ENCODE results near the gene LMBR1.

LMBR1 gene

GRCh38 chr7:156691764-156692163, 201.2 kb downstream of the LMBR1 start:
- DNase-seq (ENCODE audit: low spot score), result no peak

DNA sequence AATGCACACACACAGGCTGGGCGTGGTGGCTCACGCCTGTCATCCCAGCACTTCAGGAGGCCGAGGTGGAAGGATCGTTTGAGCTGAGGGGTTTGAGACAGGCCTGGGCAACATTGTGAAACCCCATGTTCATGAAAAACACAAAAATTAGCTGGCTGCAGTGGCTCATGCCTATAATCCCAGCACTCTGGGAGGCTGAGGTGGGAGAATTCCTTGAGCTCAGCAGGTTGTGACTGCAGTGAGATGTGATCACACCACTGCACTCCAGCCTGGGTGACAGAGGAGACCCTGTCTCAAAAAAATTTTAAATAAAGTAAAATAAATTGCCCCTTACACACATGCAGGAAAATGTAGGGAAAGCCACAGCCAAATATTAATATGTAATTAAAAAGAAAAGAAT, 208.3 kb downstream of the LMBR1 start:
- DNase-seq (ENCODE audit: low spot score), result no peak

GRCh38 chr7:156684251-156684650, 208.7 kb downstream of the LMBR1 start:
- DNase-seq (ENCODE audit: low spot score), result no peak

- DNase-seq (ENCODE audit: low spot score), result no peak
These were observed 210.1 kb downstream of the LMBR1 start for GRCh38 chr7:156682928-156683327.

- no peak for DNase-seq (ENCODE audit: low spot score)
These were observed 212.7 kb downstream of the LMBR1 start for GRCh38 chr7:156680281-156680680.

GRCh38 chr7:156677374-156678054, 215.5 kb downstream of the LMBR1 start:
- no peak for DNase-seq (ENCODE audit: low spot score)

GRCh38 chr7:156676263-156676662, 216.7 kb downstream of the LMBR1 start:
- no peak for DNase-seq (ENCODE audit: low spot score)

DNA sequence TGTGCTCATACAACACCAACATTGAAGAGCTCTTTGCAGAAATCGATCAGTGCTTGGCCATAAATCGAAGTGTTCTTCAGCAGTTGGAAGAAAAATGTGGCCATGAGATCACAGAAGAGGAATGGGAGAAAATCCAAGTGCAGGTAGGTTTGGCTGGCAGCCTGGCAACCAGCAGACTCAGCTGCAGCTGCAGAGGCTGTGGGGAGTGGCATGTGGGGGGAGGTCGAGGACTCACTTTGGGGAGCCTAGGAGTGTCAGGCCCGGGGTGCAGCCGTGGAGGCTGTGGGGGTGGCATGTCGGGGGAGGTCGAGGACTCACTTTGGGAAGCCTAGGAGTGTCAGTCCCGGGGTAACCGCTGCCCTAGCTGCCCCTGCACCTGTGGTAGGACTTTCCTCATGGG, 217.3 kb downstream of the LMBR1 start:
- no peak for DNase-seq (ENCODE audit: low spot score)

DNA sequence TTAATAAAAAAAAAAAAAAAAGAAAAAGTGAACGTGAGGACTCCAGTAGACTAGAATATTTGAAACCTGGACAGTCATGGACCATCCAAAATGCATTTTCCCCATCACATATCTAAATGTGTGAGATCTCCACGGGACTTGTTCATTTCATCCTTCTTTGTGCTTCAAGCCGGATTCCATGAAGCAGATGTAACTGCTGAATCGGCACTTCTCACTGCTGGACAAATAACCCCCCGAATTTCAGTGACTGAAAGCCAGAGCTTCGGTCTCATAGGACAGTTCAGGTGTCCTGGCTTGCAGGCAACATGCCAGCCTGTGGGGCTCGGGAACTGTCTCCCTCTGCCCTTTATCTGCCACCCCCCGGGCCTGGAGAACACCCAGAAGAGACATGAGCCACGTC, 219.1 kb downstream of the LMBR1 start:
- DNase-seq (ENCODE audit: low spot score), result no peak

DNA sequence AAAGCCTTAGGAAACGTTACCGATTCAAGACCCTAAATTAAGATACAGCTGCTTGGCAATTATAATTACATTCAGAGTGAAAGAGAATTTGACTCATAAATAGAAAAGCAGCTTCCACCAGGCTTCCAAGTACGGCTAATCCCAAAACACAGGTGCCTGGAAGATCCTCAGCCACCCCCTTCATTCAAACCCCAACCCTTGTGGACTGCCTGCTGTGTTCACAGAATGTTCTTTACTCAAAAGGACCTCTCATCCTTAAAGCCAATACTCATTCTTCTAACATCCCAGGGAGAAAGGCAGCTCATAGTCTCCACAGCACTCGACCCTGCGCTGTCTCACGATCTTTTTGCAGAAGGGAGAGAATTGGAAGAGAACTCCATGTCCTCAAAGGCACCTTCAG, 219.5 kb downstream of the LMBR1 start:
- DNase-seq (ENCODE audit: low spot score), result no peak

GRCh38 chr7:156669035-156669828, 223.8 kb downstream of the LMBR1 start:
- no peak for DNase-seq (ENCODE audit: low spot score)

DNA sequence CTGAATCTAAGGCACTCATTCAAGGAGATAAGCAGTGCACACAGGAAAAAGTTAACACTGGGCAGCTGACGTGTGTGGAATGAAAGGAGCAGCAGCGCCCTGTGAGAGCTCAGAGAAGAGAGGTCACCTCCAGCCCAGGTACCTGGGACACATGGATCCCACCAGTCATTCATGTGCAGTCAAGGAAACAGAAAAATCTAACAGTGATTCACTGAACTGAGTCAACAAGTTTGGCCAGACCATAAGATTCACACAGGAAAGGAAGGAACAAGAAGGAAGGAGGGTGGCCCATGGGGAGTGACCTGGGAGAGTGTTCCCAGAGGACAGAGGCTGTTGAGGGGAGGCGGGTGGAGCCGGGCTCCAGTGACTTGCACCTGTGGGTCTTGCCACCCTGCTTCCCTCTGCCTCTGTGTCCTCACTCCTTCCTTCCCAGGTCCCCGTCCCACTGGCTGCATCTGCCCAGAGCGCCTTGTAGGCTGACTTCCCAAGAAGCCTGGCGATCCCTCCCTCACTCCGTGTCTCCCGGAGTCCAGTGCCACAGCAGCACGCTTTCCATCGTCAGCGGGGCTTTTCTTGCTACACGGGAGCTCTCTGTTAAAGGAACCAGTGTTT, 224.7 kb downstream of the LMBR1 start:
- DNase-seq (ENCODE audit: low spot score), result no peak

DNA sequence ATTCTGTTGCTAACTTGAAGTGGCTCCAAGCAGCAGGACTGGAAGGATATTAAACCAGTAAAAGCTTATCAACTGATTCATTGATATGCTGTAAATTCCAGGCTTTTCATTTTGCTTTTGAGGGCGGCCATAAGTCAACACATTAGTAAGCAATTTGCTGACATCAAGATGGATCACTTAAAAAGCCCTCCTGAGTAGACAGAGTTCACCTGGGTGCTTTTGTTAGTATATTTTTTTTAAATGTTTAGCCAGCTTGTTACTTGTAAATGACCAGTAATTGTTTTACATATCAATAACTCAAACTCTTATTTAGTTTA, 225.9 kb downstream of the LMBR1 start:
- no peak for DNase-seq (ENCODE audit: low spot score)

DNA sequence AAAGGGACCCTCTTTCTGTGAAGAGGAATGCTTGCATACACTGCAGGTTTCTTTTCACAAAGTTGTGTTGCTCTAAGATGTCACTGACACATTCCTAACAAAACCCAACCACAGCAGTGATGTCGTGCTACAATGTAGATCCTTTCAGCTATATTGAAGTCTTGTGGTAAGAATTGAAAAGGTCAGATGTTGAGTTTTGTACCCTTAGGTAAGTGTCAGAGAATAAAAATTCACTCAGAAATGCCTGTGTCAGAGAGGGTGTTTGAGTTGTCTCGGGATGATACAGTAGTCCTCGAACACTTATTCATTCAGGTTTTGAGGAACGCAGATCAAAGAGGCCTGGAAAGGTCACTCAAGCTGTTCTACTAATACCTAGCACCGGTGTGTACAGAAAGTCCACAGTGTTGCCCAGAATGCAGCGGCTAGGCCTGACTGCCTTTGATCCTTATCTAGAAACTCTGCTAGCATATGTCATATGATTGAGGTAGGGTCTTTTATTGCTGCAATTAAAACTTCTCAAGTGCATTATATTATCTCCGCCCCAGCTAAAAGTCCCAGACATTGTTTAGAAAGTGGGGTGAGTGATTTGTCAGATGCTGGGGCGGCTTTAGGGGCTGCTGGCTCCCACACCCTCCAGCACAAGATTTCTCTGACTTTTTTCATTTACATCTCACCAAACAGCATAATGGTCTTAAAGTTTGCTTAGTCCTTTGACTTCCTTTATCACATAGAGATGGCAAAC, 226.4 kb downstream of the LMBR1 start:
- DNase-seq (ENCODE audit: low spot score), result no peak

DNA sequence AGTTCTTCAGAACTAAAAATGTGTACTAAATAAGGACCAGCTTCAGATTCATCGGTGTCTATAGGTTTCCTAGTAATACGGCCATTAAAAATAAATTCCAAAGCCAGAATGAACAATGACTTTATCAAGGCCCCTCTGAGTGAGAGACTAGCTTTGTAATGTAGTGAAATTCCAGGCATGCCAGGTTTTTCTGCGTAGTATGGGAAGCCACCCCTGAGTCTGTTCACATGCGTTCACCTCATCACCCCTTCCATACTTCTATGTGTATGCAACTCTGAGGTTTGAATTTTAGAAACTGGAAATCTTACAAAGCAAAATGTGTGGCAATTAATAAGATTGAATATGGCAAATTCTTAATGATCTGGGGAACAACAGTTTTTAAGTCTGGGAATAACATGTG, 227.9 kb downstream of the LMBR1 start:
- DNase-seq (ENCODE audit: low spot score), result no peak

DNA sequence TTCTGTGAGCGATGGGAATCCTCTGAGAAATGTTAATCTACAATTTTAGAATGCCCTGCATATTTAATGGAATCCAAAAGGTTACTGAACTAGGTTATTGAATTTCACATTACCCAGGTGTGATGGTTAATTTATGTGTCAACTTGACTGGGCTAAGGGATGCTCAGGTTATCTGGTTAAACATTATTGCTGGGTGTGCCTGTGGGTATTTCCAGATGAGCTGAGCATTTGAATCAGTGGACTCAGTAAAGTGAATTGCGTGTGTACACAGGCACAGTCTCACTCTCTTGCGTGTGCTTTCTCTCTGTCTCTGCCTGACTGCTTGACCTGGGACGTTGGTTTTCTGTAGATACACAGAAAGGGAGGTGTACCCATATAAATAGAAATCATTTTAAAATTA, 230.7 kb downstream of the LMBR1 start:
- no peak for DNase-seq (ENCODE audit: low spot score)

GRCh38 chr7:156661637-156662036, 231.3 kb downstream of the LMBR1 start:
- DNase-seq (ENCODE audit: low spot score), result no peak

- DNase-seq (ENCODE audit: low spot score), result no peak
These were observed 233.0 kb downstream of the LMBR1 start for GRCh38 chr7:156659961-156660360.

DNA sequence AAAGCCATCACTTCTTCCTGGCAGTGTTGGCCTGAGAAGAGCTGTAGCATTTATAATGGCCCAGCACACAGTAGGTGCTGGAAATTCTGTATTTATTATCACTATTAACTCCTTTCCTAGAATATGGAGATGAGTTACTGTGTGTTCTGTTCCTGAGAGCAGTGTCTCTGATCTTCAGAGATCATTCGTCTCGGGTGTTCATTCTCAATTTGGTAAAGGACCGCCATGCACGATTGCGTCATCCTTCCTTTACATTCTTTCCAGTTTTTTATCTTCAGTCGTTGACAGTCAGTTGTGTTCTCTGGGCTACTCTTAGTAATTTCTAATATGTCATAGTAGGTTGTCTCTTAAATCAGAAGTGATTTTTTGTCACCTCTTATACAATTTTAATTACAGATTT, 233.8 kb downstream of the LMBR1 start:
- DNase-seq (ENCODE audit: low spot score), result no peak

DNA sequence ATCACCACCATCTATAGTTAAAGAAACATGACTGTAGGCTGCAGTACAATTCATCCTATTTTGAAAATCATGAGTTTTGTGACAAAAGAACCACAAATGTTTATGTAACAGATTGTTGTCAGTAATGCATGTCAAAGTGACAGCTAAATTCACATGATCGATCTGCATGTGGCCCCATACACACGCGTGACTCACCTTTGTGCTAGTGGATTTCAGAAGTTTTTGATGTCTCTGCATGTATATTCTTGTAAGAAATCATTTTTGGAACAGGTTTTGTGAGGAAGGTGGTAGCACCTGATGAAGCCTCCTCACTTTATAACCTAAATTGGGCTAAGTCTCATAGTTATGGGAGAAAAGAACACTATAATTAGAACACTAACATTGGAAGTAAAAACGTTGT, 235.3 kb downstream of the LMBR1 start:
- no peak for DNase-seq (ENCODE audit: low spot score)

DNA sequence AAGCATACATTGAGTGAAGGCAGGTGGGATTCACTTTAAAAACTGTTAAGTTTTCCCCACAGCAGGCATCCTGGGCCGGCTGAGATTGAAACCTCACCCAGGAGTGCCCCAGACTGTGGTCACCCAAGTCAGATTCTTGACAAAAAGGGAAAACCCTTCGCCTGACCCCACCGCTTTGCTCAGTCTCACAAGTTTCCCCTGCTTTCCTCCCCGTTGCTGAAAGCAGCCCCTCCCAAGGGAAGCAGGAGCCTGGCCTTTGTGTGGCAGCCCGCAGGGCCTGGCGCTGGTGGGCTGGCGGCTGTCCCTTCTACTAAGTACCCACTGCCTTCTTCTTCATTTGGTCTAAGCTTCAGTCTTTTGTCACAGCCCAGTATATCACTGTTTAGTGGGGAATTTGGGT, 236.4 kb downstream of the LMBR1 start:
- no peak for DNase-seq (ENCODE audit: low spot score)

DNA sequence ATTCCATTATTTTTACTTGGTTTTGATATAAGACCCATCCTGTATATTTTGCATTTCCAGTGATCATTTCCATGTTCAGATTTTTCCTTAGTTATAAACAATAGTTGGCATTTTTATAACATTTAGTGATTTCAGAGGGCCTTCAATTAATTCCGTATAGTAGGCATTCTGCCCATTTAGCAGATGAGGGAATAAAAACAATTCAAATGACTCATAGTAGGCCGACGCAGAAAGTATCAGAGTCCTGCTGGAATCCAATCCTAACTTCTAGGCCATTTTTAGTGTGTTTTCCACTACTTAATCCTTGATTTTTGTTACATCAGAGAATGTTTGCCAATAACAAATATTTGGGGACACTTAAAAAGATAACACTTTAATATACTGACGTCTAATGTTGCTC, 237.0 kb downstream of the LMBR1 start:
- DNase-seq (ENCODE audit: low spot score), result no peak

DNA sequence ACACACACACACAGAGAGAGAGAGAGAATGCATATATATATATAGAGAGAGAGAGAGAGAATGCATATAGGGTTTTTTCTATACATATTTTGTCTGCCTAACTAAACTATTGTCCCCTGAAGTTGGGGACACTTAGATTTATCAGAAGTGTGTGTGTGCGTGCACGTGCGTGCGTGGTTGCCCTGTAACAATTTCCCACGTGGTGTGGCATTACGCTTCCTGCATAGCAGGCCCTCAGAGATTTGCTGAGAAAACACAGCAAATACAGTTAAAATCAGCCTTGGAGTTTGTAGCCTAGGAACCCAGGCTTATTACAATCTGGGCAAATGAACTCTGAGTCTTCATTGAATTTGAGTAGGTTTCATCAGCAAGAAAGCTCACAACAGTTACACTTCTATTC, 237.7 kb downstream of the LMBR1 start:
- no peak for DNase-seq (ENCODE audit: low spot score)
